Measurements from ENCODE around the gene BHLHA15. TPM values are rescaled to one million over a fixed set of nuclear protein-coding genes. Genes with fewer than 3 reads are reported as not detected.

BHLHA15 gene
- total RNA-seq, 2 donors from 2014 or later = not detected

GRCh38 chr7:98221611-98222532 lies 10.6 kb downstream of the BHLHA15 start:
- ATAC-seq (ENCODE audit: insufficient number of reproducible peaks, low FRiP score, low read depth) = no peak
- Histone ChIP-seq H3K36me3 (peaks cover 30% of the 10 kb centered on the region), H3K27ac (no peak overlapping the region), H3K4me1 (ENCODE audit: control insufficient read depth in 1 of 2, low read depth in 2 of 2) (no peaks in the 10 kb centered on the region), H3K9me3 (no peaks in the 10 kb centered on the region), H3K4me3 (no peak overlapping the region), H3K27me3 (replicated peaks; ENCODE audit: insufficient read depth) (no peaks in the 10 kb centered on the region)
- TF ChIP-seq, protein P1, sequence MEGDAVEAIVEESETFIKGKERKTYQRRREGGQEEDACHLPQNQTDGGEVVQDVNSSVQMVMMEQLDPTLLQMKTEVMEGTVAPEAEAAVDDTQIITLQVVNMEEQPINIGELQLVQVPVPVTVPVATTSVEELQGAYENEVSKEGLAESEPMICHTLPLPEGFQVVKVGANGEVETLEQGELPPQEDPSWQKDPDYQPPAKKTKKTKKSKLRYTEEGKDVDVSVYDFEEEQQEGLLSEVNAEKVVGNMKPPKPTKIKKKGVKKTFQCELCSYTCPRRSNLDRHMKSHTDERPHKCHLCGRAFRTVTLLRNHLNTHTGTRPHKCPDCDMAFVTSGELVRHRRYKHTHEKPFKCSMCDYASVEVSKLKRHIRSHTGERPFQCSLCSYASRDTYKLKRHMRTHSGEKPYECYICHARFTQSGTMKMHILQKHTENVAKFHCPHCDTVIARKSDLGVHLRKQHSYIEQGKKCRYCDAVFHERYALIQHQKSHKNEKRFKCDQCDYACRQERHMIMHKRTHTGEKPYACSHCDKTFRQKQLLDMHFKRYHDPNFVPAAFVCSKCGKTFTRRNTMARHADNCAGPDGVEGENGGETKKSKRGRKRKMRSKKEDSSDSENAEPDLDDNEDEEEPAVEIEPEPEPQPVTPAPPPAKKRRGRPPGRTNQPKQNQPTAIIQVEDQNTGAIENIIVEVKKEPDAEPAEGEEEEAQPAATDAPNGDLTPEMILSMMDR (IDR thresholded peaks at IDR 0.05) = no peak
- DNase-seq (ENCODE audit: low spot score) = no peak

DNA sequence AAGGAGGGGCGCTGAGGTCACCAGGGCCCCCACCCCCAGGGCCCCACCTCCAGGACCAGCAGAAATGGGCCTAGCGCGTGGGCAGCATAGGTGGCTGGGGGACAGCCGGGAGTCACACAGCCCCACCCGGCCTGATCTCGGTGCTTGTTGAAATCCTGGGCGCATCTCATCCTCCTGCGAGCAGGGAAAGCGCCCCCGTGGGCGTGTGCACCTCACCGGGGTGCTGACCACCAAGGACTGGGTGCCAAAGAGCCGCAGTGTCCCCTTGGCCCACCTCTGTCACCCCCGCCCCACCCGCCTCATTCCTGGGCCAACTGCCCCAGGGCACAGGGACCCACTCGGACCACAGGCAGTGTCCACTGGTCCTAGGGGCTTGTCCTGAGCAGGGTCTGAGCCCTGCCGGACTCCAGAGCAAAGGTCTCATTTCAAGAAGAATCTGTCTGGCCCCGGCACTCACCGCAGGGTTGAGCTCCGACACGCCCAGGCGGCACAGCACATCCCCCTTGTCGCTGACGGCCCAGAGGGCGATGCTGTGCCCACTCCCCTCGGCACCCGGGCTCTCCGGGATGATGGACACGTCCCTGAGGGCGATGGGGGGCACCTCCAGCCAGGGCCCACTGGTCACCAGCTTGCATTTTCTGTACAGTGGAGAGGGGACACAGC lies 11.4 kb downstream of the BHLHA15 start:
- Histone ChIP-seq H3K4me1 (ENCODE audit: control insufficient read depth in 1 of 2, low read depth in 2 of 2) (no peaks in the 10 kb centered on the region), H3K36me3 (peaks cover 28% of the 10 kb centered on the region), H3K9me3 (no peaks in the 10 kb centered on the region), H3K4me3 (no peak overlapping the region), H3K27me3 (replicated peaks; ENCODE audit: insufficient read depth) (no peaks in the 10 kb centered on the region), H3K27ac (no peak overlapping the region)
- ATAC-seq (ENCODE audit: insufficient number of reproducible peaks, low FRiP score, low read depth) = no peak
- DNase-seq (ENCODE audit: low spot score) = no peak
- TF ChIP-seq, protein P1 (IDR thresholded peaks at IDR 0.05) = no peak

DNA sequence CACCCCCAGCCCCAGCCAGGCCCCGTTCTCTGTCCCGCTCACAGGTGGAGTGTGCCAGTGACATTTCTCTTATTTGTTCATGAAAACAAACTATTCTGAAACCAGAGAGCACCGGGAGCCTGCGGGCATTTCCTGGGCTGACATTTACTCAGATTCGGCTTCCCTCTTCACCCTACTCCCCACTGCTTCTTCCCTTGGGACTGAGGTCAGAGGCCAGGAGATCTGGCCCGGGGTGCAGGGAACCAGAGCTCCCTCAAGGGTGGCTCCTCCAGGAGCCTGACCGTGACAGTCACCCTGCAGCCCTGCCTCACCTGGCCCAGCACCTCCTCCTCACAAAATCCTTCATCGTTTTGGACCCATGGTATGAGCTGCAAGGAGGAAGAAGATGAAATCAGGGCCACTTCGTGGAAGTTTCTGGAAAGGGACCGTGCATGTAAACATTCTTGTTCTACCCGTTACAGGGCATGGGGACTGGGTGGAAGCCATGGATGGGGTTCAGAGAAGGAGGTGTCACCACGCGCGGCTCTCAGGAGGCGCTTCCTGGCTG lies 12.2 kb downstream of the BHLHA15 start:
- no peaks in the 10 kb centered on the region for H3K9me3 ChIP-seq
- H3K4me3 ChIP-seq = no peak overlapping the region
- ATAC-seq (ENCODE audit: insufficient number of reproducible peaks, low FRiP score, low read depth) (no peak), DNase-seq (ENCODE audit: low spot score) (no peak)
- peaks cover 28% of the 10 kb centered on the region for H3K36me3 ChIP-seq
- TF ChIP-seq, protein P1 (IDR thresholded peaks at IDR 0.05) = no peak
- H3K27me3 ChIP-seq (replicated peaks; ENCODE audit: insufficient read depth) = no peaks in the 10 kb centered on the region
- no peak overlapping the region for H3K27ac ChIP-seq
- H3K4me1 ChIP-seq (ENCODE audit: control insufficient read depth in 1 of 2, low read depth in 2 of 2) = no peaks in the 10 kb centered on the region

DNA sequence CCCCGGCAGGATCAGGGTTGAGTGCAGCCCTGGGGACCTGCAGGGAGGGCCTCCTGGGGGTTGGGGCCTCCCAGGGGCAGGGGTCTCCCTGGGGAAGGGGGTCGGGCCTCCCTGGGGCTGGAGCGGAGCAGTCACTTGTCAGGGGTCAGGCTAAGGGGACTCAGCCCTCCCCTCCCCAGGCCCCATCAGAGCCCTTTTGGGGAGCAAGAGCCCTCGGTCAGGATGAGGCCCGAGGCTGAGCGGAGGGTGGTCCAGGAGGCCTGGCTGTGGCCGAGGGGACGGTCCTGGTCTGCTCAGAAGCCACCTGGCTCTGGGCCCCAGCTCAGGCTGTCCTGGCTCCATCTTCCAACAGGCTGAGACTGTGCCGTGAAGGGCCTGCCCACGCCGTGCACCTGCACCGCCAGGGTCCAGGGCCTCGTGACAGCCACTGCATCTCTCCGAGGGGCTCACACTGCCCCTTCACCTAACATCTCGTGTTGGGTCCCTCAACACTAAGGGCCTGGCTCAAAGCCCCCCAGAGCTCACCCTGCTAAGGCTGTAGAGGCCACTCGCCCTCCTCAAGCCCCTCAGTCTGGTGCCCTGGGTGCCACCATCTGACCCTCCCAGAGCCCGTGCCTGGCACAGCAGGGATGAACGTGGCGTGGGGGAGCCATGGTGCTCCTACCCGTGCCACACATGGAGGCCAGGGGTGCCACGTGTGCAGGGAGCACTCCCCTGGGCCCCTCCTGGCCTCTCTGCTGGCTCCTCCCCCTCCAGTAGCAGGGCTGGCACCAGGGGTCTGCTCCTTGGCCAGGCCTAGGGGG lies 12.9 kb downstream of the BHLHA15 start:
- no peaks in the 10 kb centered on the region for H3K27me3 ChIP-seq (replicated peaks; ENCODE audit: insufficient read depth)

More for the DNA sequence above, 12.9 kb downstream of the BHLHA15 start:
- TF ChIP-seq, protein P1 (IDR thresholded peaks at IDR 0.05) = no peak
- Histone ChIP-seq H3K36me3 (peaks cover 29% of the 10 kb centered on the region), H3K27ac (no peak overlapping the region), H3K4me1 (ENCODE audit: control insufficient read depth in 1 of 2, low read depth in 2 of 2) (no peaks in the 10 kb centered on the region), H3K9me3 (no peaks in the 10 kb centered on the region), H3K4me3 (no peak overlapping the region)
- DNase-seq (ENCODE audit: low spot score) (no peak), ATAC-seq (ENCODE audit: insufficient number of reproducible peaks, low FRiP score, low read depth) (no peak)

Measured in thoracic aorta (tissue), 2 donors.